Natural killer cell (primary cell): ENCODE results near the gene POGLUT2. TPM values are rescaled to one million over a fixed set of nuclear protein-coding genes. Genes with fewer than 3 reads are reported as not detected.
A peak's percentile ranks its signal among the peaks of the same experiment; 100 is the strongest.

Source experiments
- ATAC-seq, 3 donors: fragments of 150-1000 bp in 2 of 3; fragments of 200-7000 bp in 1 of 3; cut with Tn5 transposase; 1 replicate in 1 of 3; 2 replicates in 2 of 3; pipeline ENCODE4 v1.10.0; 2021; ENCODE audit warnings: mild to moderate bottlenecking in 2 of 3, moderate library complexity in 2 of 3
- DNase-seq, 2 donors: peaks; one replicate each; pipeline versions ENCODE4 v3.0.0 to v3.0.0-alpha.2; 2013 to 2021; ENCODE audit warnings: mixed read lengths in 1 of 2
- H3K27ac ChIP-seq: one replicate; pipeline ENCODE4 v1.5.1; 2013; ENCODE audit warnings: mild to moderate bottlenecking, low read length
- H3K27me3 ChIP-seq: one replicate; pipeline ENCODE4 v1.6.1; 2013; ENCODE audit warnings: low read length; ENCODE audit not compliant: control insufficient read depth, insufficient read depth
- H3K36me3 ChIP-seq: one replicate; pipeline ENCODE4 v1.6.1; 2013; ENCODE audit warnings: low read length; ENCODE audit not compliant: control insufficient read depth, insufficient read depth
- H3K4me1 ChIP-seq: one replicate; pipeline ENCODE4 v1.6.1; 2013; ENCODE audit warnings: low read length; ENCODE audit not compliant: control insufficient read depth, insufficient read depth
- H3K4me3 ChIP-seq: one replicate; pipeline ENCODE4 v1.5.1; 2013; ENCODE audit warnings: low read length
- H3K9me3 ChIP-seq: one replicate; pipeline ENCODE4 v1.6.1; 2013; ENCODE audit warnings: low read length; ENCODE audit not compliant: control insufficient read depth, insufficient read depth
- H3K27ac Mint-ChIP-seq, 2 donors: one replicate each; pipeline ENCODE4 v1.8.0; 2022; ENCODE audit warnings: mild to moderate bottlenecking in 2 of 2, mixed read lengths in 2 of 2, moderate library complexity in 1 of 2
- H3K27me3 Mint-ChIP-seq, 2 donors: one replicate each; pipeline ENCODE4 v1.8.0; 2022; ENCODE audit warnings: low read depth in 2 of 2, mixed read lengths in 2 of 2
- H3K36me3 Mint-ChIP-seq: one replicate; pipeline ENCODE4 v1.8.0; 2022; ENCODE audit warnings: mixed read lengths
- H3K4me1 Mint-ChIP-seq, 2 donors: one replicate each; pipeline ENCODE4 v1.8.0; 2022; ENCODE audit warnings: mixed read lengths in 2 of 2
- H3K4me3 Mint-ChIP-seq: one replicate; pipeline ENCODE4 v1.8.0; 2022; ENCODE audit warnings: mild to moderate bottlenecking, moderate library complexity, mixed read lengths
- H3K9me3 Mint-ChIP-seq, 2 donors: one replicate each; pipeline ENCODE4 v1.8.0; 2022; ENCODE audit warnings: mixed read lengths in 2 of 2
- CTCF ChIP-seq: fragments of 200-600 bp; IDR thresholded peaks from one replicate; pipeline ENCODE4 v1.8.0; 2022; ENCODE audit warnings: antibody characterized with exemption
- WGBS: methylation state at CpG from one replicate; pipeline ENCODE4 v1.1.7; 2013; ENCODE audit warnings: missing lambda C conversion rate; ENCODE audit not compliant: insufficient coverage; 5-methylcytosine and 5-hydroxymethylcytosine counted together
- intact Hi-C: fragments of 100-400 bp; cut with micrococcal nuclease; formaldehyde crosslinking; loops from one replicate; pipeline ENCODE4 v1.14.2; 2022
- total RNA-seq, 4 donors: library from RNA; stranded (reverse); fragments of 120-200 nt in 1 of 4; gene quantifications; one replicate each; pipeline versions ENCODE4 v1.2.3 to v1.2.4, GENCODE V29; 2013 to 2022

POGLUT2 gene
- total RNA-seq, 3 donors from 2014 or later (not counting 1 experiment from before 2014, with no cell fraction given), result 0.28 to 5.1 (median 0.53) TPM

DNA sequence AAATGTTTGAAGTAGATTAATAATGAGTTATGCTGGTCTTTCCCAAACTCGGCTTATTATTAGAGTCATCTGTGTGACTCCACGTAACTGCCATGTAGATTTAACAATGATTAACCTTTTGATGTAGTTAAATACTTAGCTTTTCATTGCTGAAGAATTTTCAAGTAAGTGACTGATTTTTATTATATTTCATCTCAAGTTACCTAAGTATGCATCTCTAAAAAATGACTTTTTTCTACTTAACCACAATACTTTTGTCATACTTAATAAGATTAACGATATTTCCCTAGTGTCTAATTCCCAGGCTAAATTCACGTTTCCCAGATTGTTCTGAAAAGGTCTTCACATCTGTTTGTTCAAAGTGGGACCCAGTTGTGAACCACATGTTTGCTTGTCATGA lies 17.9 kb upstream of the POGLUT2 start:
- Mint-ChIP-seq H3K4me1 (peaks cover 13 to 14% of the 10 kb centered on the region in 2 donors), H3K9me3 (no peaks in the 10 kb centered on the region), H3K4me3 (no peak overlapping the region), H3K27me3 (no peaks in the 10 kb centered on the region), H3K36me3 (peaks cover 8% of the 10 kb centered on the region), H3K27ac (no peak overlapping the region)
- DNase-seq (no peak), ATAC-seq (no peak)
- no peaks in the 10 kb centered on the region for H3K9me3 ChIP-seq
- no peak overlapping the region for H3K4me3 ChIP-seq
- TF ChIP-seq CTCF, result no peak
- no peaks in the 10 kb centered on the region for H3K27me3 ChIP-seq
- H3K4me1 ChIP-seq, result no peaks in the 10 kb centered on the region
- intact Hi-C loops, result no loop called here
- H3K36me3 ChIP-seq, result peaks cover 18% of the 10 kb centered on the region
- no peak overlapping the region for H3K27ac ChIP-seq
- 96% methylated on average over 3 of the region's 4 CpGs for WGBS

GRCh38 chr13:102815788-102816187 lies 17.0 kb upstream of the POGLUT2 start:
- Histone ChIP-seq H3K27ac (no peak overlapping the region), H3K4me3 (no peak overlapping the region), H3K27me3 (no peaks in the 10 kb centered on the region), H3K36me3 (peaks cover 13% of the 10 kb centered on the region), H3K9me3 (no peaks in the 10 kb centered on the region), H3K4me1 (no peaks in the 10 kb centered on the region)
- Mint-ChIP-seq H3K9me3 (no peaks in the 10 kb centered on the region), H3K27ac (no peak overlapping the region), H3K4me3 (no peak overlapping the region), H3K36me3 (peaks cover 9% of the 10 kb centered on the region), H3K27me3 (no peaks in the 10 kb centered on the region), H3K4me1 (peaks cover 13 to 14% of the 10 kb centered on the region in 2 donors)
- DNase-seq, result no peak
- 97% methylated on average over 3 of the region's 5 CpGs for WGBS
- intact Hi-C loops, result no loop called here
- TF ChIP-seq CTCF, result no peak
- ATAC-seq, result no peak

DNA sequence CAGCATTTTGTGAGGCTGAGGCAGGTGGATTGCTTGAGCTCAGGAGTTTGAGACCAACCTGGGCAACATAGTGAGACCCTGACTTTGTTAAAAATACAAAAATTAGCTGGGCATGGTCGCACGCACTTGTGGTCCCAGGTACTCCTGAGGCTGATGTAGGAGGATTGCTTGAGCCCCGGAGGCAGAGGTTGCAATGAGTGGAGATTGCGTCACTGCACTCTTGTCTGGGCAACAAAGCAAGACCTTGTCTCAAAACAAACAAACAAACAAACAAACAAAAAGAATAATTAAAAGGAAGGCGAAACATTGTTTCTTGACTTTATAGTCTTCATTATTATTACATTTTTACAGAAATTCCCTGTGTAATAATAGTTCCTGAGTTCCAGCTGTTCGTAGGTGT lies 16.0 kb upstream of the POGLUT2 start:
- no peak overlapping the region for H3K4me3 Mint-ChIP-seq
- Histone ChIP-seq H3K4me3 (no peak overlapping the region), H3K4me1 (no peaks in the 10 kb centered on the region), H3K9me3 (no peaks in the 10 kb centered on the region), H3K36me3 (peaks cover 13% of the 10 kb centered on the region), H3K27ac (no peak overlapping the region), H3K27me3 (no peaks in the 10 kb centered on the region)
- no peaks in the 10 kb centered on the region for H3K9me3 Mint-ChIP-seq
- ATAC-seq (no peak), DNase-seq (no peak)
- peaks cover 17 to 18% of the 10 kb centered on the region in 2 donors for H3K4me1 Mint-ChIP-seq
- H3K27me3 Mint-ChIP-seq, result no peaks in the 10 kb centered on the region
- intact Hi-C loops, result no loop called here
- 99% methylated on average over 5 of the region's 6 CpGs for WGBS
- H3K27ac Mint-ChIP-seq, result no peak overlapping the region
- TF ChIP-seq CTCF, result no peak
- peaks cover 9% of the 10 kb centered on the region for H3K36me3 Mint-ChIP-seq

DNA sequence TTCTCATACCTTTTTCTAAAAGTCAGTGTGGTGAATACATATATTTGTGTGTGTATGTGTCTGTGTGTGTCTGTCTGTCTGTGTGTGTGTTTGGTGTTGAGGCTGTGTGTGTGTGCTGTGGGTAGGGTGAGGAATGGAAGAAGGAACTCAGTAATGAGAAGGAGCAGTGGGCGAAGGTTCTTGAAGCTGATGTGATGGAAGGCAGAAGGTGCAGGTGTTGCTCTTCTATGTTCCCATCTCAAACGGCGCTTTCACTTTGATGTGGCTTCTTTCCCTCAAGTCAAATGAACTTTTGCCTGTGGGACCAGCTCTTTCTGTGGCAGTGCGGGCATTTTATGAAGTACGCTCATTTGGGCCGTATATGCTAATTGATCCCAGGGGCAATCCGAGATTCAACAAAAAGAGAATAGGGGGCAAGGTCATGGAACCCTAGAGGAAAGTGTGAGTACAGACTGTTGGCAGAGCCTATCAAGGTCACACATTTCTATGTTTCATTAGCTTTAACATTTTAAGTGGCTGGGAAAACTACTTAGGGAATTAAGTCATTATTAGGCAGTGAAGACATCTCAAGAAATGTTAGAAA lies 15.3 kb upstream of the POGLUT2 start:
- no peak for TF ChIP-seq CTCF
- ATAC-seq (no peak), DNase-seq (no peak)
- intact Hi-C loops, result no loop called here
- Mint-ChIP-seq H3K9me3 (no peaks in the 10 kb centered on the region), H3K4me3 (no peak overlapping the region), H3K27me3 (no peaks in the 10 kb centered on the region), H3K27ac (peak overlapping the region in 1 of 2 donors; percentile 10), H3K36me3 (peaks cover 9% of the 10 kb centered on the region), H3K4me1 (peaks cover 19 to 20% of the 10 kb centered on the region in 2 donors)
- Histone ChIP-seq H3K4me1 (no peaks in the 10 kb centered on the region), H3K36me3 (peaks cover 13% of the 10 kb centered on the region), H3K27ac (no peak overlapping the region), H3K27me3 (no peaks in the 10 kb centered on the region), H3K4me3 (no peak overlapping the region), H3K9me3 (no peaks in the 10 kb centered on the region)
- WGBS, result 81% methylated on average over 7 of the region's 7 CpGs
